GM23338 (cell line): ENCODE measurements around the gene RCOR3. TPM values are rescaled to one million over a fixed set of nuclear protein-coding genes. Genes with fewer than 3 reads are reported as not detected.

ENCODE experiments used
- ATAC-seq: fragments of 200-7000 bp; cut with Tn5 transposase; 3 replicates; pipeline ENCODE4 v1.9.1; 2020
- DNase-seq: peaks from one replicate; pipeline ENCODE4 v3.0.0-alpha.2; 2015; ENCODE audit warnings: low spot score
- H2AFZ ChIP-seq: fragments of 200-600 bp; sonication (generic); 2 replicates; pipeline ENCODE4 v1.8.0; 2016; ENCODE audit warnings: antibody characterized with exemption, mild to moderate bottlenecking, moderate library complexity
- H3F3A ChIP-seq: fragments of 200-600 bp; sonication (generic); replicated peaks from 2 replicates; pipeline ENCODE4 v1.8.0; 2017; ENCODE audit warnings: antibody characterized with exemption, mixed run types, low read depth
- H3K27ac ChIP-seq: fragments of 200-600 bp; sonication (generic); 2 replicates; pipeline ENCODE4 v1.6.1; 2016; ENCODE audit warnings: low read depth
- H3K27me3 ChIP-seq: fragments of 200-600 bp; sonication (generic); 2 replicates; pipeline ENCODE4 v1.8.0; 2016; ENCODE audit warnings: mild to moderate bottlenecking, mixed run types, moderate library complexity; ENCODE audit not compliant: insufficient read depth
- H3K36me3 ChIP-seq: fragments of 200-600 bp; sonication (generic); 2 replicates; pipeline ENCODE4 v1.8.0; 2016; ENCODE audit warnings: mild to moderate bottlenecking; ENCODE audit not compliant: insufficient read depth
- H3K4me1 ChIP-seq: fragments of 200-600 bp; sonication (generic); 2 replicates; pipeline ENCODE4 v1.8.0; 2016; ENCODE audit warnings: mild to moderate bottlenecking, moderate library complexity; ENCODE audit not compliant: insufficient read depth
- H3K4me2 ChIP-seq: fragments of 200-600 bp; sonication (generic); 2 replicates; pipeline ENCODE4 v1.7.1; 2017; ENCODE audit warnings: mixed run types
- H3K4me3 ChIP-seq: fragments of 200-600 bp; sonication (generic); 2 replicates; pipeline ENCODE4 v1.6.1; 2016; ENCODE audit warnings: mixed run types
- H3K79me2 ChIP-seq: fragments of 200-600 bp; sonication (generic); replicated peaks from 2 replicates; pipeline ENCODE4 v1.8.0; 2017; ENCODE audit warnings: mild to moderate bottlenecking; ENCODE audit not compliant: insufficient read depth
- H3K9me2 ChIP-seq: fragments of 200-600 bp; sonication (generic); 2 replicates; pipeline ENCODE4 v1.8.0; 2017; ENCODE audit not compliant: insufficient read depth
- H4K20me1 ChIP-seq: fragments of 200-600 bp; sonication (generic); replicated peaks from 2 replicates; pipeline ENCODE4 v1.8.0; 2017; ENCODE audit warnings: mild to moderate bottlenecking; ENCODE audit not compliant: insufficient read depth
- H3K27ac Mint-ChIP-seq: 2 replicates; pipeline ENCODE4 v1.8.0; 2020; ENCODE audit warnings: inconsistent platforms, mild to moderate bottlenecking, moderate library complexity, mixed read lengths
- H3K27me3 Mint-ChIP-seq: 3 replicates; pipeline ENCODE4 v1.8.0; 2022; ENCODE audit warnings: low read depth, mild to moderate bottlenecking, moderate library complexity, mixed read lengths, inconsistent platforms; ENCODE audit not compliant: insufficient read depth, poor library complexity
- H3K36me3 Mint-ChIP-seq: 3 replicates; pipeline ENCODE4 v1.8.0; 2021; ENCODE audit warnings: low read depth, mild to moderate bottlenecking, inconsistent platforms, moderate library complexity, mixed read lengths
- H3K4me1 Mint-ChIP-seq: 3 replicates; pipeline ENCODE4 v1.8.0; 2020; ENCODE audit warnings: mild to moderate bottlenecking, inconsistent platforms, mixed read lengths
- H3K4me3 Mint-ChIP-seq: 3 replicates; pipeline ENCODE4 v1.8.0; 2021; ENCODE audit warnings: moderate library complexity, mild to moderate bottlenecking, inconsistent platforms, mixed read lengths
- H3K9me3 Mint-ChIP-seq: 3 replicates; pipeline ENCODE4 v1.8.0; 2020; ENCODE audit warnings: moderate library complexity, mild to moderate bottlenecking, inconsistent platforms, mixed read lengths
- CREB1 ChIP-seq: fragments of 250-450 bp; sonication (Bioruptor Pico); IDR thresholded peaks from 2 replicates; pipeline ENCODE4 v1.5.0; 2020; ENCODE audit warnings: low read depth, mild to moderate bottlenecking, moderate library complexity
- EZH2 ChIP-seq: fragments of 200-600 bp; sonication (generic); IDR thresholded peaks from one replicate; pipeline ENCODE4 v1.8.0; 2017; ENCODE audit warnings: antibody characterized with exemption, mild to moderate bottlenecking, low read depth; ENCODE audit not compliant: unreplicated experiment
- EZH2phosphoT487 ChIP-seq: fragments of 200-600 bp; sonication (generic); IDR thresholded peaks from one replicate; pipeline ENCODE4 v1.8.1; 2018; ENCODE audit warnings: antibody characterized with exemption; ENCODE audit not compliant: unreplicated experiment
- JUNB ChIP-seq: IDR thresholded peaks from one replicate; pipeline ENCODE4 v1.6.1; 2016; ENCODE audit warnings: antibody characterized with exemption; ENCODE audit not compliant: unreplicated experiment
- NANOG ChIP-seq: IDR thresholded peaks from 2 replicates; pipeline ENCODE4 v1.6.1; 2016; ENCODE audit warnings: antibody characterized with exemption, borderline replicate concordance
- POLR2AphosphoS5 ChIP-seq: IDR thresholded peaks from 2 replicates; pipeline ENCODE4 v1.6.1; 2016; ENCODE audit warnings: antibody characterized with exemption, low read depth
- STAT1 ChIP-seq: IDR thresholded peaks from one replicate; pipeline ENCODE4 v1.6.1; 2016; ENCODE audit warnings: antibody characterized with exemption; ENCODE audit not compliant: unreplicated experiment
- ZNF114 ChIP-seq: fragments of 250-450 bp; sonication (Bioruptor Pico); IDR thresholded peaks from 2 replicates; pipeline ENCODE4 v1.5.0; 2020; ENCODE audit warnings: mild to moderate bottlenecking, moderate library complexity
- ZNF331 ChIP-seq: fragments of 250-450 bp; sonication (Bioruptor Pico); IDR thresholded peaks from 2 replicates; pipeline ENCODE4 v1.5.0; 2020; ENCODE audit warnings: low read depth, mild to moderate bottlenecking, moderate library complexity
- polyA plus RNA-seq: library from polyadenylated mRNA; unstranded; fragments of >200 nt; fragmentation: Nextera tagmentation; extraction: Ambion mirVana; gene quantifications from 2 replicates; pipeline ENCODE4 v1.2.1, GENCODE V29; 2016
- total RNA-seq: library from RNA; depleted of rRNA; stranded (reverse); fragments of >200 nt; shearing (Covaris generic); gene quantifications from 2 replicates; pipeline ENCODE4 v1.2.3, GENCODE V29; 2014
- TF ChIP-seq, protein P1 (sequence below): IDR thresholded peaks from 2 replicates; pipeline ENCODE4 v1.6.1; 2016; ENCODE audit warnings: antibody characterized with exemption
- TF ChIP-seq, protein P2 (sequence below): fragments of 250-450 bp; sonication (Bioruptor Pico); IDR thresholded peaks from 2 replicates; pipeline ENCODE4 v1.5.0; 2020; ENCODE audit warnings: mild to moderate bottlenecking, moderate library complexity
- TF ChIP-seq, protein P3 (sequence below): IDR thresholded peaks from one replicate; pipeline ENCODE4 v1.6.1; 2018; ENCODE audit warnings: antibody characterized with exemption; ENCODE audit not compliant: unreplicated experiment
- TF ChIP-seq, protein P4 (sequence below), 2 experiments: fragments of 200-600 bp in 1 of 2; sonication (generic) in 1 of 2; conservative IDR thresholded peaks; 2 replicates each; pipeline versions ENCODE4 v1.5.1 to v1.6.1; 2016 to 2017; ENCODE audit warnings: antibody characterized with exemption in 2 of 2, low read depth in 2 of 2, mild to moderate bottlenecking in 2 of 2, moderate library complexity in 1 of 2

RCOR3 gene
- total and polyA plus RNA-seq, 2 experiments from 2014 or later = 19.4 to 26.2 TPM

DNA sequence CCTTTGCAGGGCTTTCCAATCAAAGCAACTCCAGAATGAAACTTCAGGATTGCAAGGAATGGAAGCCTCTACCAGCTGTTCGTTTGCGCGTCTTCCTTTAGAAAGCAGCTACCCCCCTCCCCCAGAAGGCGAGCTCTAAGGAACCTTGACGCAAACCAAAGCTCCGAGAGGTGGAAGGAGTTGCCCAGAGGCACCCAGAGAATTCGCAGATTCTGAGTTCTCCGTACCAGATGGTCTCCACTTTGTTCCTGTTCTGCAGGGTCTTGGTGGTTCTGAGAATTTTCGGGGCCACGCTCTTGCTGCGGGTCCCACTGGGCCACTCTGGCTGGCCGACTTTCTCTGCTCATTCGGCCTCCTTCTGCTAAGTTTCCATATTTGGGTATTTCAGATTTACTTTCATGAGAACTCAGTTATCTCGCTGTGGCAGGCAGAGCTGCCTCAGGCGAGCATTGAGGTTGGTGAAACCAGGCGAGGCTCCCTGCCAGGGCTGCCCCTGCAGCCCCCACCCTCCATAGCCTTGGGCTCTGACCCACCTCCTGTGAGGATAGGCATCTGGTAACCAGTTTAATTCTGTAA is 68.3 kb downstream of the RCOR3 start:
- Histone ChIP-seq H3K27ac (no peak overlapping the region), H3K36me3 (no peaks in the 10 kb centered on the region), H4K20me1 (no peaks in the 10 kb centered on the region; the same call in 1 of the 2 replicates), H2AFZ (peak overlapping the region; percentile 85), H3K27me3 (peaks cover 22% of the 10 kb centered on the region), H3K4me2 (peak overlapping the region; percentile 92), H3F3A (no peaks in the 10 kb centered on the region), H3K4me3 (peak overlapping the region; percentile 77), H3K9me2 (no peaks in the 10 kb centered on the region), H3K4me1 (peaks cover 35% of the 10 kb centered on the region), H3K79me2 (peaks cover 37% of the 10 kb centered on the region)
- Mint-ChIP-seq H3K27me3 (peaks cover 23% of the 10 kb centered on the region), H3K36me3 (peaks cover 9% of the 10 kb centered on the region), H3K27ac (no peak overlapping the region), H3K4me1 (peaks cover 51% of the 10 kb centered on the region), H3K9me3 (no peaks in the 10 kb centered on the region), H3K4me3 (peak overlapping the region; percentile 84)
- ATAC-seq (peak; percentile 34), DNase-seq (peak; percentile 79)
- TF ChIP-seq NANOG (no peak), EZH2 (no peak), EZH2phosphoT487 (no peak), ZNF114 (no peak), CREB1 (no peak), ZNF331 (CRISPR knock-in tag) (no peak), JUNB (no peak), STAT1 (no peak), POLR2AphosphoS5 (no peak)
- TF ChIP-seq, protein P1, sequence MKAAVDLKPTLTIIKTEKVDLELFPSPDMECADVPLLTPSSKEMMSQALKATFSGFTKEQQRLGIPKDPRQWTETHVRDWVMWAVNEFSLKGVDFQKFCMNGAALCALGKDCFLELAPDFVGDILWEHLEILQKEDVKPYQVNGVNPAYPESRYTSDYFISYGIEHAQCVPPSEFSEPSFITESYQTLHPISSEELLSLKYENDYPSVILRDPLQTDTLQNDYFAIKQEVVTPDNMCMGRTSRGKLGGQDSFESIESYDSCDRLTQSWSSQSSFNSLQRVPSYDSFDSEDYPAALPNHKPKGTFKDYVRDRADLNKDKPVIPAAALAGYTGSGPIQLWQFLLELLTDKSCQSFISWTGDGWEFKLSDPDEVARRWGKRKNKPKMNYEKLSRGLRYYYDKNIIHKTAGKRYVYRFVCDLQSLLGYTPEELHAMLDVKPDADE = no peak
- TF ChIP-seq, protein P2, sequence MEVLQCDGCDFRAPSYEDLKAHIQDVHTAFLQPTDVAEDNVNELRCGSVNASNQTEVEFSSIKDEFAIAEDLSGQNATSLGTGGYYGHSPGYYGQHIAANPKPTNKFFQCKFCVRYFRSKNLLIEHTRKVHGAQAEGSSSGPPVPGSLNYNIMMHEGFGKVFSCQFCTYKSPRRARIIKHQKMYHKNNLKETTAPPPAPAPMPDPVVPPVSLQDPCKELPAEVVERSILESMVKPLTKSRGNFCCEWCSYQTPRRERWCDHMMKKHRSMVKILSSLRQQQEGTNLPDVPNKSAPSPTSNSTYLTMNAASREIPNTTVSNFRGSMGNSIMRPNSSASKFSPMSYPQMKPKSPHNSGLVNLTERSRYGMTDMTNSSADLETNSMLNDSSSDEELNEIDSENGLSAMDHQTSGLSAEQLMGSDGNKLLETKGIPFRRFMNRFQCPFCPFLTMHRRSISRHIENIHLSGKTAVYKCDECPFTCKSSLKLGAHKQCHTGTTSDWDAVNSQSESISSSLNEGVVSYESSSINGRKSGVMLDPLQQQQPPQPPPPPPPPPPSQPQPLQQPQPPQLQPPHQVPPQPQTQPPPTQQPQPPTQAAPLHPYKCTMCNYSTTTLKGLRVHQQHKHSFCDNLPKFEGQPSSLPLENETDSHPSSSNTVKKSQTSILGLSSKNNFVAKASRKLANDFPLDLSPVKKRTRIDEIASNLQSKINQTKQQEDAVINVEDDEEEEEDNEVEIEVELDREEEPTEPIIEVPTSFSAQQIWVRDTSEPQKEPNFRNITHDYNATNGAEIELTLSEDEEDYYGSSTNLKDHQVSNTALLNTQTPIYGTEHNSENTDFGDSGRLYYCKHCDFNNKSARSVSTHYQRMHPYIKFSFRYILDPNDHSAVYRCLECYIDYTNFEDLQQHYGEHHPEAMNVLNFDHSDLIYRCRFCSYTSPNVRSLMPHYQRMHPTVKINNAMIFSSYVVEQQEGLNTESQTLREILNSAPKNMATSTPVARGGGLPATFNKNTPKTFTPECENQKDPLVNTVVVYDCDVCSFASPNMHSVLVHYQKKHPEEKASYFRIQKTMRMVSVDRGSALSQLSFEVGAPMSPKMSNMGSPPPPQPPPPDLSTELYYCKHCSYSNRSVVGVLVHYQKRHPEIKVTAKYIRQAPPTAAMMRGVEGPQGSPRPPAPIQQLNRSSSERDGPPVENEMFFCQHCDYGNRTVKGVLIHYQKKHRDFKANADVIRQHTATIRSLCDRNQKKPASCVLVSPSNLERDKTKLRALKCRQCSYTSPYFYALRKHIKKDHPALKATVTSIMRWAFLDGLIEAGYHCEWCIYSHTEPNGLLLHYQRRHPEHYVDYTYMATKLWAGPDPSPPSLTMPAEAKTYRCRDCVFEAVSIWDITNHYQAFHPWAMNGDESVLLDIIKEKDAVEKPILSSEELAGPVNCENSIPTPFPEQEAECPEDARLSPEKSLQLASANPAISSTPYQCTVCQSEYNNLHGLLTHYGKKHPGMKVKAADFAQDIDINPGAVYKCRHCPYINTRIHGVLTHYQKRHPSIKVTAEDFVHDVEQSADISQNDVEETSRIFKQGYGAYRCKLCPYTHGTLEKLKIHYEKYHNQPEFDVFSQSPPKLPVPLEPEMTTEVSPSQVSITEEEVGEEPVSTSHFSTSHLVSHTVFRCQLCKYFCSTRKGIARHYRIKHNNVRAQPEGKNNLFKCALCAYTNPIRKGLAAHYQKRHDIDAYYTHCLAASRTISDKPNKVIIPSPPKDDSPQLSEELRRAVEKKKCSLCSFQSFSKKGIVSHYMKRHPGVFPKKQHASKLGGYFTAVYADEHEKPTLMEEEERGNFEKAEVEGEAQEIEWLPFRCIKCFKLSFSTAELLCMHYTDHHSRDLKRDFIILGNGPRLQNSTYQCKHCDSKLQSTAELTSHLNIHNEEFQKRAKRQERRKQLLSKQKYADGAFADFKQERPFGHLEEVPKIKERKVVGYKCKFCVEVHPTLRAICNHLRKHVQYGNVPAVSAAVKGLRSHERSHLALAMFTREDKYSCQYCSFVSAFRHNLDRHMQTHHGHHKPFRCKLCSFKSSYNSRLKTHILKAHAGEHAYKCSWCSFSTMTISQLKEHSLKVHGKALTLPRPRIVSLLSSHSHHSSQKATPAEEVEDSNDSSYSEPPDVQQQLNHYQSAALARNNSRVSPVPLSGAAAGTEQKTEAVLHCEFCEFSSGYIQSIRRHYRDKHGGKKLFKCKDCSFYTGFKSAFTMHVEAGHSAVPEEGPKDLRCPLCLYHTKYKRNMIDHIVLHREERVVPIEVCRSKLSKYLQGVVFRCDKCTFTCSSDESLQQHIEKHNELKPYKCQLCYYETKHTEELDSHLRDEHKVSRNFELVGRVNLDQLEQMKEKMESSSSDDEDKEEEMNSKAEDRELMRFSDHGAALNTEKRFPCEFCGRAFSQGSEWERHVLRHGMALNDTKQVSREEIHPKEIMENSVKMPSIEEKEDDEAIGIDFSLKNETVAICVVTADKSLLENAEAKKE (CRISPR knock-in tag) = no peak
- TF ChIP-seq, protein P3, sequence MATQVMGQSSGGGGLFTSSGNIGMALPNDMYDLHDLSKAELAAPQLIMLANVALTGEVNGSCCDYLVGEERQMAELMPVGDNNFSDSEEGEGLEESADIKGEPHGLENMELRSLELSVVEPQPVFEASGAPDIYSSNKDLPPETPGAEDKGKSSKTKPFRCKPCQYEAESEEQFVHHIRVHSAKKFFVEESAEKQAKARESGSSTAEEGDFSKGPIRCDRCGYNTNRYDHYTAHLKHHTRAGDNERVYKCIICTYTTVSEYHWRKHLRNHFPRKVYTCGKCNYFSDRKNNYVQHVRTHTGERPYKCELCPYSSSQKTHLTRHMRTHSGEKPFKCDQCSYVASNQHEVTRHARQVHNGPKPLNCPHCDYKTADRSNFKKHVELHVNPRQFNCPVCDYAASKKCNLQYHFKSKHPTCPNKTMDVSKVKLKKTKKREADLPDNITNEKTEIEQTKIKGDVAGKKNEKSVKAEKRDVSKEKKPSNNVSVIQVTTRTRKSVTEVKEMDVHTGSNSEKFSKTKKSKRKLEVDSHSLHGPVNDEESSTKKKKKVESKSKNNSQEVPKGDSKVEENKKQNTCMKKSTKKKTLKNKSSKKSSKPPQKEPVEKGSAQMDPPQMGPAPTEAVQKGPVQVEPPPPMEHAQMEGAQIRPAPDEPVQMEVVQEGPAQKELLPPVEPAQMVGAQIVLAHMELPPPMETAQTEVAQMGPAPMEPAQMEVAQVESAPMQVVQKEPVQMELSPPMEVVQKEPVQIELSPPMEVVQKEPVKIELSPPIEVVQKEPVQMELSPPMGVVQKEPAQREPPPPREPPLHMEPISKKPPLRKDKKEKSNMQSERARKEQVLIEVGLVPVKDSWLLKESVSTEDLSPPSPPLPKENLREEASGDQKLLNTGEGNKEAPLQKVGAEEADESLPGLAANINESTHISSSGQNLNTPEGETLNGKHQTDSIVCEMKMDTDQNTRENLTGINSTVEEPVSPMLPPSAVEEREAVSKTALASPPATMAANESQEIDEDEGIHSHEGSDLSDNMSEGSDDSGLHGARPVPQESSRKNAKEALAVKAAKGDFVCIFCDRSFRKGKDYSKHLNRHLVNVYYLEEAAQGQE = no peak
- TF ChIP-seq, protein P4, sequence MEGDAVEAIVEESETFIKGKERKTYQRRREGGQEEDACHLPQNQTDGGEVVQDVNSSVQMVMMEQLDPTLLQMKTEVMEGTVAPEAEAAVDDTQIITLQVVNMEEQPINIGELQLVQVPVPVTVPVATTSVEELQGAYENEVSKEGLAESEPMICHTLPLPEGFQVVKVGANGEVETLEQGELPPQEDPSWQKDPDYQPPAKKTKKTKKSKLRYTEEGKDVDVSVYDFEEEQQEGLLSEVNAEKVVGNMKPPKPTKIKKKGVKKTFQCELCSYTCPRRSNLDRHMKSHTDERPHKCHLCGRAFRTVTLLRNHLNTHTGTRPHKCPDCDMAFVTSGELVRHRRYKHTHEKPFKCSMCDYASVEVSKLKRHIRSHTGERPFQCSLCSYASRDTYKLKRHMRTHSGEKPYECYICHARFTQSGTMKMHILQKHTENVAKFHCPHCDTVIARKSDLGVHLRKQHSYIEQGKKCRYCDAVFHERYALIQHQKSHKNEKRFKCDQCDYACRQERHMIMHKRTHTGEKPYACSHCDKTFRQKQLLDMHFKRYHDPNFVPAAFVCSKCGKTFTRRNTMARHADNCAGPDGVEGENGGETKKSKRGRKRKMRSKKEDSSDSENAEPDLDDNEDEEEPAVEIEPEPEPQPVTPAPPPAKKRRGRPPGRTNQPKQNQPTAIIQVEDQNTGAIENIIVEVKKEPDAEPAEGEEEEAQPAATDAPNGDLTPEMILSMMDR (conservative IDR thresholded peaks at IDR 0.05; ENCODE audit: low read depth in 2 of 2) = no peak
